Activated CD4-positive, alpha-beta T cell treated with anti-CD3 and anti-CD28 coated beads, Interleukin-2, amount 10 ng/mL, durations not matched to agents 24 days and 14 days (primary cell): ENCODE measurements around the gene SLA2. TPM values are rescaled to one million over a fixed set of nuclear protein-coding genes. Genes with fewer than 3 reads are reported as not detected.
A peak's percentile ranks its signal among the peaks of the same experiment; 100 is the strongest.
"Not testable (repeated sequence)": the region's sequence is repeated elsewhere in the genome, so short reads cannot be mapped to it uniquely, and the experiment has no call there.

Experiments
- DNase-seq: peaks from one replicate; pipeline ENCODE4 v3.0.0; 2022
- H3K27ac Mint-ChIP-seq: one replicate; pipeline ENCODE4 v1.8.0; 2022; ENCODE audit warnings: mild to moderate bottlenecking, mixed read lengths
- H3K27me3 Mint-ChIP-seq: one replicate; pipeline ENCODE4 v1.8.0; 2022; ENCODE audit warnings: mixed read lengths
- H3K36me3 Mint-ChIP-seq: one replicate; pipeline ENCODE4 v1.8.0; 2022; ENCODE audit warnings: low read depth, mild to moderate bottlenecking, mixed read lengths
- H3K4me1 Mint-ChIP-seq: one replicate; pipeline ENCODE4 v1.8.0; 2021; ENCODE audit warnings: mixed read lengths
- H3K4me3 Mint-ChIP-seq: one replicate; pipeline ENCODE4 v1.8.0; 2022; ENCODE audit warnings: mild to moderate bottlenecking, moderate library complexity, mixed read lengths
- H3K9me3 Mint-ChIP-seq: one replicate; pipeline ENCODE4 v1.8.0; 2021; ENCODE audit warnings: mixed read lengths
- intact Hi-C: fragments of 100-400 bp; cut with micrococcal nuclease; formaldehyde crosslinking; loops from one replicate; pipeline ENCODE4 v1.15.1; 2023
- total RNA-seq: library from RNA; stranded (reverse); gene quantifications from 2 replicates; pipeline ENCODE4 v1.2.3, GENCODE V29; 2022

The SLA2 gene
- total RNA-seq, 1 donor from 2014 or later: 59.0 TPM

- H3K4me3 Mint-ChIP-seq: peak within 1 kb of the TSS; percentile 93
- peak within 1 kb of the TSS; percentile 99 for H3K27ac Mint-ChIP-seq
- peaks cover 22% of the 10 kb centered on the region for H3K36me3 Mint-ChIP-seq
- peaks cover 34% of the 10 kb centered on the region for H3K4me1 Mint-ChIP-seq
- H3K27me3 Mint-ChIP-seq: no peaks in the 10 kb centered on the region
- no peaks in the 10 kb centered on the region for H3K9me3 Mint-ChIP-seq
- intact Hi-C loops: loop anchor here (1.0 to 10.0 kb wide), 4 partner anchors 16 to 952 kb away; partner anchors contain the start of genes BLCAP, NNAT and RAB5IF
- peak; percentile 95 for DNase-seq
Measured at GRCh38 chr20:36573103-36573797, 72.7 kb downstream of the SLA2 start, which contains the start of gene TGIF2. TSS of gene TGIF2 (plus strand) at chr20:36573597. CDS start at chr20:36578775, 5,178 bp downstream.

DNA sequence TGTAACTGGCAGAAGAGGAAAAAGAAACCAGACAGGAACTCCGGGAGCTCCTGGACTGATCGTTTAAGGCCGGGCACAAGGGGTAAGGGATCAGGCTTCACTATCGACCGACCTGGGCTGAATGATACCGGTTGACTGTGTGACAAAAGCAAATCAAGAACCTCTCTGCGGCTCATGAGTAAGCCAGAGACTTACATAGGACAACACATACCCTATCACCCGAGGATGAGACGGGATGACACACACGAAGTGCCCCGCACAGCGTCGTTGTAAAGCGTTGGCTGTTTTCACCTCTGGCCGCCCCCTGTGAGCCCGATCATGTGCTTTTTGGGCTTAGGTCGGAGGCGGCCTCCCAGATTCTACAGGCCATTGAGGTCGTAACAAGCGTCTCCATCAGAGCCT is 73.3 kb downstream of the SLA2 start:
- H3K27ac Mint-ChIP-seq: peak overlapping the region; percentile 99
- no peaks in the 10 kb centered on the region for H3K27me3 Mint-ChIP-seq
- H3K9me3 Mint-ChIP-seq: no peaks in the 10 kb centered on the region
- peak; percentile 87 for DNase-seq
- H3K4me1 Mint-ChIP-seq: peaks cover 34% of the 10 kb centered on the region
- intact Hi-C loops: loop anchor here (1.0 to 10.0 kb wide), 4 partner anchors 16 to 952 kb away; partner anchors contain the start of genes BLCAP, NNAT and RAB5IF
- peaks cover 19% of the 10 kb centered on the region for H3K36me3 Mint-ChIP-seq
- H3K4me3 Mint-ChIP-seq: peak overlapping the region; percentile 88

- Mint-ChIP-seq H3K27me3 (no peaks in the 10 kb centered on the region), H3K9me3 (no peaks in the 10 kb centered on the region), H3K36me3 (peaks cover 19% of the 10 kb centered on the region), H3K4me3 (peak overlapping the region; percentile 88), H3K4me1 (peaks cover 34% of the 10 kb centered on the region), H3K27ac (peak overlapping the region; percentile 99)
- intact Hi-C loops: loop anchor here (2.0 to 10.0 kb wide), 3 partner anchors 15 to 953 kb away; partner anchors contain the start of genes BLCAP and NNAT
- DNase-seq: peak; percentile 60
Measured at GRCh38 chr20:36571564-36572504, 74.2 kb downstream of the SLA2 start.

- intact Hi-C loops: loop anchor here (10.0 kb wide), 2 partner anchors 105 to 955 kb away; partner anchors contain the start of genes BLCAP and NNAT
- Mint-ChIP-seq H3K4me1 (peaks cover 18% of the 10 kb centered on the region), H3K27ac (no peak overlapping the region), H3K9me3 (peaks cover under 1% of the 10 kb centered on the region), H3K27me3 (no peaks in the 10 kb centered on the region), H3K36me3 (peaks cover 5% of the 10 kb centered on the region), H3K4me3 (no peak overlapping the region)
- DNase-seq: no peak
Measured at GRCh38 chr20:36569847-36570429, 76.1 kb downstream of the SLA2 start.

GRCh38 chr20:36565520-36565919 is 80.5 kb downstream of the SLA2 start:
- Mint-ChIP-seq H3K9me3 (peaks cover 4% of the 10 kb centered on the region), H3K27me3 (no peaks in the 10 kb centered on the region), H3K4me3 (no peak overlapping the region), H3K4me1 (peaks cover 3% of the 10 kb centered on the region), H3K27ac (no peak overlapping the region), H3K36me3 (peaks cover 2% of the 10 kb centered on the region)
- DNase-seq: no peak
- intact Hi-C loops: no loop called here

- H3K4me1 Mint-ChIP-seq, intact Hi-C loops, H3K27ac Mint-ChIP-seq, H3K4me3 Mint-ChIP-seq, H3K9me3 Mint-ChIP-seq, H3K36me3 Mint-ChIP-seq, H3K27me3 Mint-ChIP-seq, DNase-seq: not testable (repeated sequence)
Measured at GRCh38 chr20:36564726-36565121, 81.3 kb downstream of the SLA2 start.

- H3K27ac Mint-ChIP-seq, H3K4me1 Mint-ChIP-seq: not testable (repeated sequence)
Measured at GRCh38 chr20:36564078-36564725, 81.8 kb downstream of the SLA2 start.

GRCh38 chr20:36563374-36563773 is 82.6 kb downstream of the SLA2 start:
- Mint-ChIP-seq H3K27me3 (no peaks in the 10 kb centered on the region), H3K9me3 (peaks cover 4% of the 10 kb centered on the region), H3K36me3 (peaks cover 2% of the 10 kb centered on the region), H3K4me1 (peaks cover 3% of the 10 kb centered on the region), H3K4me3 (no peak overlapping the region), H3K27ac (no peak overlapping the region)
- no peak for DNase-seq
- intact Hi-C loops: no loop called here

More at GRCh38 chr20:36564078-36564725, 81.8 kb downstream of the SLA2 start:
- DNase-seq, H3K36me3 Mint-ChIP-seq, H3K9me3 Mint-ChIP-seq, intact Hi-C loops, H3K27me3 Mint-ChIP-seq, H3K4me3 Mint-ChIP-seq: not testable (repeated sequence)

- Mint-ChIP-seq H3K27ac (no peak overlapping the region), H3K4me1 (peaks cover 3% of the 10 kb centered on the region), H3K36me3 (peaks cover 2% of the 10 kb centered on the region), H3K27me3 (no peaks in the 10 kb centered on the region), H3K9me3 (peaks cover 4% of the 10 kb centered on the region), H3K4me3 (no peak overlapping the region)
- no peak for DNase-seq
- intact Hi-C loops: no loop called here
Measured at GRCh38 chr20:36562724-36563123, 83.3 kb downstream of the SLA2 start.

Other genes with a start within 250 kb of the SLA2 start
- 0.14 and 0.33 TPM in 2 replicates for gene MYL9, start 104.7 kb downstream of the SLA2 start, total RNA-seq
- 55.2 and 55.7 TPM in 2 replicates for gene TGIF2, start 72.6 kb downstream of the SLA2 start, total RNA-seq
- gene RAB5IF, start 40.4 kb downstream of the SLA2 start, total RNA-seq: 114 and 122 TPM in 2 replicates
- 24.7 and 25.3 TPM in 2 replicates for gene NDRG3, start 99.9 kb upstream of the SLA2 start, total RNA-seq
- gene DSN1, start 127.6 kb upstream of the SLA2 start, total RNA-seq: 23.8 and 24.5 TPM in 2 replicates
- not detected in 2 replicates for gene TLDC2, start 229.9 kb upstream of the SLA2 start, total RNA-seq